Mammary epithelial cell (primary cell): ENCODE measurements around the gene LRRC28.

Experiments
- CTCF ChIP-seq, 2 donors: IDR thresholded peaks in 1 of 2; conservative IDR thresholded peaks in 1 of 2; 2 replicates each; pipeline ENCODE4 v1.5.1; 2011 to 2012; ENCODE audit warnings: inconsistent platforms in 2 of 2, low read length in 2 of 2, mild to moderate bottlenecking in 2 of 2, control low read depth in 1 of 2, low read depth in 1 of 2; ENCODE audit not compliant: insufficient read depth in 1 of 2; ENCODE audit errors: extremely low read depth in 1 of 2
- EZH2 ChIP-seq: IDR thresholded peaks from 2 replicates; pipeline ENCODE4 v1.6.1; 2012; ENCODE audit warnings: low read length, inconsistent platforms, borderline replicate concordance

DNA sequence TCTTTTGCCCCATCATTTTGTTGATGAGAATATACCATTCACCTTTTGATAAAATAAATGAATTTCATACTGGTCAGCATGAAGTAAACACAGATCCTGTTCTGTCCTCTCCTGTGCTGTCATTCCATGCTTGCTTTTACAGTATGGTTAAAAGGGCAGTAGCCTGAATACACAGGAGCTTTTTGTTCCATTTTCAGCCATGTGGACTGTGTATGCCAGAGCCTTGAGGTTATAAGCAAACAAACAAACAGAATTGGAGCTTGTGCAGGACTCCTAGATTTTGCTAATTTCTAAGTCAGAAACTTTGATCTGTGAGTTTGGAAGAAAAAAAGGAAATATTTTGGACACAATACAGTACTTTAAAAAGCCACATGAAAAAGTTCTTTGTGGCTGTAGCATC is 91.9 kb downstream of the LRRC28 start:
- no peak for TF ChIP-seq CTCF (conservative IDR thresholded peaks at IDR 0.05 in 1 of 2, IDR thresholded peaks at IDR 0.05 in 1 of 2; ENCODE audit: extremely low read depth in 1 of 2, insufficient read depth in 1 of 2, low read depth in 1 of 2, low read length in 2 of 2)
- no peak for TF ChIP-seq EZH2
